A549 treated with GW870086 at 1 μM for 4 hours (cell line): ENCODE results near the gene PCDHB9. TPM values are rescaled to one million over a fixed set of nuclear protein-coding genes. Genes with fewer than 3 reads are reported as not detected.

Source experiments
- total RNA-seq: library from RNA; stranded (reverse); fragments of 200-300 nt; extraction: Qiagen RNA extraction; gene quantifications from 5 replicates; pipeline ENCODE4 v1.2.3, GENCODE V29; 2022; ENCODE audit warnings: low read depth

PCDHB9 gene
- 0.05 TPM in 1 of 5 replicates, not detected in the others for total RNA-seq

GRCh38 chr5:141186897-141187512 is at the start of gene PCDHB9:
Gene PCDHB9, plus strand, starts transcription at chr5:141187161. Its CDS starts 158 bp downstream, at chr5:141187319.

DNA sequence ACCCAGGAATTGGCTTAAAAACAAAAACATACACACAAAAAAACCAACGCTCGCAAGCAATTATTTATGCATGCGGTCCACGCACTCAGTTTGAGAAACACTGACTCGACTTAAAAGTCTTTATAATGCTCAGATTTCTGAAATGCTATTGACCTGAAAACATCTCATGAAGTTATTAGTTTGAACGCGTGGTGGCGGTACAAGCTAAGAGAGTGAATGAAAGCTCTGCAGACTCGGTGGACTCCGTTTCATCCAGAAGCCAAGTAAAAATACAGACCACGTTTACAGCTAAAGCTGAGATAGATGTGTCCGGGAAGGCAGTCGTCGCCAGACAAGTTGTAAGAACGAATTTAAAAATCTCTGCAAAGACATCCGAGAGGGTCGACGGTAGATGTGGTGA is 37.1 kb upstream of the PCDHB9 start, which contains the start of gene PCDHB6:
Gene PCDHB6, plus strand, starts transcription at position 246 of the 400 bp plus-strand sequence. CDS start 201 bp downstream, outside the sequence.

GRCh38 chr5:141172381-141173204 is 14.4 kb upstream of the PCDHB9 start, which contains the start of gene PCDHB7:
Gene PCDHB7, plus strand, starts transcription at chr5:141172644. Its CDS starts 192 bp downstream, at chr5:141172836.

GRCh38 chr5:141177577-141178191 is 9.3 kb upstream of the PCDHB9 start, which contains the start of gene PCDHB8:
Gene PCDHB8, plus strand, starts transcription at chr5:141177790. Its CDS starts 245 bp downstream, at chr5:141178035.

GRCh38 chr5:141182248-141182647 is 4.7 kb upstream of the PCDHB9 start, which contains the start of gene PCDHB16:
Gene PCDHB16, plus strand, starts transcription at chr5:141182387. Its CDS starts 173 bp downstream, at chr5:141182560.

GRCh38 chr5:141192110-141192725 is 5.3 kb downstream of the PCDHB9 start, which contains the start of gene PCDHB10:
Gene PCDHB10, plus strand, starts transcription at chr5:141192353. Its CDS starts 200 bp downstream, at chr5:141192553.

GRCh38 chr5:141199359-141200235 is 12.6 kb downstream of the PCDHB9 start, which contains the start of gene PCDHB11:
Gene PCDHB11, plus strand, starts transcription at chr5:141199627. Its CDS starts 148 bp downstream, at chr5:141199775.

GRCh38 chr5:141208478-141208877 is 21.5 kb downstream of the PCDHB9 start, which contains the start of gene PCDHB12:
Gene PCDHB12, plus strand, starts transcription at chr5:141208719. Its CDS starts 189 bp downstream, at chr5:141208908.

GRCh38 chr5:141213656-141214339 is 26.8 kb downstream of the PCDHB9 start, which contains the start of gene PCDHB13:
Gene PCDHB13, plus strand, starts transcription at chr5:141213919. Its CDS starts 205 bp downstream, at chr5:141214124.

DNA sequence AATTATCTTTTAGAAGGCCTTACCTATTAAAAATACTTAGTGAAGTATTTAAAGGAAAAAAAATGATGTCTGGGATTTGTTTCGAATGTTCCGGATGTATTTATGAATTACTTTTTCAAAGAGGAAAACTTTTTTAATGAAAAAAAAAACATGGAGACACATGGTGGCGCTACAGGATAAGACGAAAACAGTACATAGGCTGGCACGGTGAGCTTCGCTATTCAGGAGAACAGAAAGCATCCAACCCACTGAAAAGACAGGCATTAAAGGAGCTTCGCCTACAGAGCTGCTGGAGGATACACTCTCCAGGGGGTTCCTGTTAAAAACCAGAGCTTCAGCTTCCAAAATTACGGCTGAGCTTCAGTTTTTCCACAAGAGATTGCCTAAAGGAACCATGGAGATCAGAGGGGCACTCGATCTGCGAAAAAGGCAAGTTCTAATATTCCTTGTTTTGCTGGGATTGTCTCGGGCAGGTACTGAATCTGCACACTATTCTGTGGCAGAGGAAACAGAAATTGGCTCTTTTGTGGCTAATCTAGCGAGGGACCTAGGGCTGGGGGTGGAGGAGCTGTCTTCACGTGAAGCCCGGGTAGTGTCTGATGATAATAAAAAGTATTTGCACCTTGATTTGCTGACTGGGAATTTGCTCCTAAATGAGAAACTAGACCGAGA is 36.3 kb downstream of the PCDHB9 start, which contains the start of gene PCDHB14:
Gene PCDHB14, plus strand, starts transcription at position 232 of the 672 bp plus-strand sequence. Its CDS starts 163 bp downstream, at position 395.

Other genes starting within 250 kb of the PCDHB9 start
- 4.0 to 5.0 TPM (median 4.4 TPM) in 5 replicates for gene PCDHAC2, start 220.7 kb upstream of the PCDHB9 start, total RNA-seq
- not detected in 5 replicates for gene PCDHB1, start 135.8 kb upstream of the PCDHB9 start, total RNA-seq
- gene PCDHB2, start 92.5 kb upstream of the PCDHB9 start, total RNA-seq: 3.3 to 4.1 TPM (median 3.4 TPM) in 5 replicates
- 0.05 TPM in 1 of 5 replicates, not detected in the others for gene PCDHB3, start 86.7 kb upstream of the PCDHB9 start, total RNA-seq
- gene PCDHB4, start 65.3 kb upstream of the PCDHB9 start, total RNA-seq: 0.03 to 0.11 TPM (median 0.08 TPM) in 3 of 5 replicates, not detected in the others
- 0.94 to 1.8 TPM (median 1.5 TPM) in 5 replicates for gene PCDHB5, start 52.0 kb upstream of the PCDHB9 start, total RNA-seq
- gene PCDHB6, start 37.1 kb upstream of the PCDHB9 start, total RNA-seq: 0.81 to 1.2 TPM (median 0.89 TPM) in 5 replicates
- gene PCDHB7, start 14.5 kb upstream of the PCDHB9 start, total RNA-seq: not detected in 5 replicates
- gene PCDHB8, start 9.4 kb upstream of the PCDHB9 start, total RNA-seq: 0.24 to 0.39 TPM (median 0.32 TPM) in 5 replicates
- 0.05 to 0.15 TPM (median 0.06 TPM) in 4 of 5 replicates, not detected in the other for gene PCDHB16, start 4.8 kb upstream of the PCDHB9 start, total RNA-seq
- gene PCDHB10, start 5.2 kb downstream of the PCDHB9 start, total RNA-seq: 0.05 TPM in 2 of 5 replicates, not detected in the others
- gene PCDHB11, start 12.5 kb downstream of the PCDHB9 start, total RNA-seq: 0.08 to 0.12 TPM (median 0.10 TPM) in 4 of 5 replicates, not detected in the other
- not detected in 5 replicates for gene PCDHB12, start 21.6 kb downstream of the PCDHB9 start, total RNA-seq
- 0.03 to 0.07 TPM (median 0.07 TPM) in 4 of 5 replicates, not detected in the other for gene PCDHB13, start 26.8 kb downstream of the PCDHB9 start, total RNA-seq
- 0.02 to 0.13 TPM (median 0.07 TPM) in 5 replicates for gene PCDHB14, start 36.2 kb downstream of the PCDHB9 start, total RNA-seq
- gene PCDHB15, start 58.2 kb downstream of the PCDHB9 start, total RNA-seq: 0.05 to 0.16 TPM (median 0.09 TPM) in 3 of 5 replicates, not detected in the others
- gene SLC25A2, start 116.9 kb downstream of the PCDHB9 start, total RNA-seq: not detected in 5 replicates
- gene TAF7, start 133.6 kb downstream of the PCDHB9 start, total RNA-seq: 63.2 to 78.4 TPM (median 73.8 TPM) in 5 replicates
- gene PCDHGA1, start 143.4 kb downstream of the PCDHB9 start, total RNA-seq: 0.29 to 0.38 TPM (median 0.32 TPM) in 5 replicates
- 0.45 to 0.72 TPM (median 0.70 TPM) in 5 replicates for gene PCDHGA2, start 151.6 kb downstream of the PCDHB9 start, total RNA-seq
- not detected in 5 replicates for gene PCDHGA3, start 156.7 kb downstream of the PCDHB9 start, total RNA-seq
- 1.6 to 2.1 TPM (median 1.9 TPM) in 5 replicates for gene PCDHGB1, start 162.9 kb downstream of the PCDHB9 start, total RNA-seq
- 0.07 to 0.18 TPM (median 0.14 TPM) in 5 replicates for gene PCDHGA4, start 167.9 kb downstream of the PCDHB9 start, total RNA-seq
- 0.05 to 0.19 TPM (median 0.10 TPM) in 5 replicates for gene PCDHGB2, start 172.8 kb downstream of the PCDHB9 start, total RNA-seq
- 0.08 to 0.22 TPM (median 0.12 TPM) in 5 replicates for gene PCDHGA5, start 177.0 kb downstream of the PCDHB9 start, total RNA-seq
- 0.16 to 0.31 TPM (median 0.22 TPM) in 5 replicates for gene PCDHGB3, start 183.1 kb downstream of the PCDHB9 start, total RNA-seq
- 0.13 to 0.26 TPM (median 0.14 TPM) in 5 replicates for gene PCDHGA6, start 186.7 kb downstream of the PCDHB9 start, total RNA-seq
- gene PCDHGA7, start 195.6 kb downstream of the PCDHB9 start, total RNA-seq: 0.59 to 1.1 TPM (median 0.95 TPM) in 5 replicates
- 0.74 to 1.00 TPM (median 0.79 TPM) in 5 replicates for gene PCDHGB4, start 200.5 kb downstream of the PCDHB9 start, total RNA-seq
- gene PCDHGA8, start 205.5 kb downstream of the PCDHB9 start, total RNA-seq: 0.02 to 0.13 TPM (median 0.07 TPM) in 3 of 5 replicates, not detected in the others
- 1.9 to 2.7 TPM (median 2.3 TPM) in 5 replicates for gene PCDHGB5, start 210.8 kb downstream of the PCDHB9 start, total RNA-seq
- gene PCDHGA9, start 215.6 kb downstream of the PCDHB9 start, total RNA-seq: 0.05 to 0.10 TPM (median 0.07 TPM) in 4 of 5 replicates, not detected in the other
- 0.07 to 0.16 TPM (median 0.12 TPM) in 5 replicates for gene PCDHGB6, start 220.9 kb downstream of the PCDHB9 start, total RNA-seq
- gene PCDHGA10, start 225.8 kb downstream of the PCDHB9 start, total RNA-seq: 0.02 TPM in 1 of 5 replicates, not detected in the others
- 0.03 to 0.06 TPM in 2 of 5 replicates, not detected in the others for gene PCDHGB7, start 230.5 kb downstream of the PCDHB9 start, total RNA-seq
- 0.03 to 0.07 TPM in 2 of 5 replicates, not detected in the others for gene PCDHGA11, start 233.9 kb downstream of the PCDHB9 start, total RNA-seq
- not detected in 5 replicates for gene PCDHGA12, start 243.3 kb downstream of the PCDHB9 start, total RNA-seq